Smooth muscle cell (in vitro differentiated cells): ENCODE data around the gene VWA8. TPM values are rescaled to one million over a fixed set of nuclear protein-coding genes. Genes with fewer than 3 reads are reported as not detected.
"Not testable (repeated sequence)": the region's sequence is repeated elsewhere in the genome, so short reads cannot be mapped to it uniquely, and the experiment has no call there.

Source experiments
- DNase-seq: peaks from one replicate; lab custom pipeline; 2025; ENCODE audit not compliant: unreplicated experiment; lab: John Stamatoyannopoulos, UW
- H2AFZ ChIP-seq: fragments of 200-600 bp; sonication (generic); 2 replicates; pipeline ENCODE4 v1.6.0; 2016; ENCODE audit warnings: antibody characterized with exemption, low read depth, mild to moderate bottlenecking
- H3F3A ChIP-seq: fragments of 200-600 bp; sonication (generic); 2 replicates; pipeline ENCODE4 v1.6.0; 2017; ENCODE audit warnings: antibody characterized with exemption, low read depth
- H3K27ac ChIP-seq: fragments of 200-600 bp; sonication (generic); 2 replicates; pipeline ENCODE4 v1.5.1; 2016; ENCODE audit warnings: low read depth, mild to moderate bottlenecking
- H3K27me3 ChIP-seq: fragments of 200-600 bp; sonication (generic); 2 replicates; pipeline ENCODE4 v1.6.1; 2016; ENCODE audit warnings: low read depth, mild to moderate bottlenecking
- H3K36me3 ChIP-seq: fragments of 200-600 bp; sonication (generic); 2 replicates; pipeline ENCODE4 v1.5.1; 2016; ENCODE audit warnings: low read depth
- H3K4me1 ChIP-seq: fragments of 200-600 bp; sonication (generic); 2 replicates; pipeline ENCODE4 v1.5.1; 2016; ENCODE audit warnings: low read depth
- H3K4me2 ChIP-seq: fragments of 200-600 bp; sonication (generic); 2 replicates; pipeline ENCODE4 v1.6.0; 2016; ENCODE audit warnings: mild to moderate bottlenecking
- H3K4me3 ChIP-seq: fragments of 200-600 bp; sonication (generic); 2 replicates; pipeline ENCODE4 v1.5.1; 2016; ENCODE audit warnings: mild to moderate bottlenecking
- H3K79me2 ChIP-seq: fragments of 200-600 bp; sonication (generic); 2 replicates; pipeline ENCODE4 v1.6.0; 2016; ENCODE audit warnings: low read depth, mild to moderate bottlenecking
- H3K9ac ChIP-seq: fragments of 200-600 bp; sonication (generic); 2 replicates; pipeline ENCODE4 v1.6.0; 2016; ENCODE audit warnings: low read depth
- H3K9me3 ChIP-seq: fragments of 200-600 bp; sonication (generic); replicated peaks from 2 replicates; pipeline ENCODE4 v1.5.1; 2016; ENCODE audit warnings: low read depth
- H4K20me1 ChIP-seq: fragments of 200-600 bp; sonication (generic); 2 replicates; pipeline ENCODE4 v1.6.0; 2016; ENCODE audit warnings: low read depth
- CTCF ChIP-seq: fragments of 200-600 bp; sonication (generic); IDR thresholded peaks from 2 replicates; pipeline ENCODE4 v1.5.1; 2017; ENCODE audit warnings: borderline replicate concordance, mild to moderate bottlenecking, antibody characterized with exemption; ENCODE audit not compliant: insufficient read depth, poor library complexity, severe bottlenecking
- WGBS: methylation state at CpG from one replicate; pipeline ENCODE4 v1.1.7; 2016; ENCODE audit warnings: low lambda C conversion rate; 5-methylcytosine and 5-hydroxymethylcytosine counted together
- polyA plus RNA-seq: library from polyadenylated mRNA; unstranded; fragments of >200 nt; fragmentation: Nextera tagmentation; extraction: Ambion mirVana; gene quantifications from 2 replicates; pipeline ENCODE4 v1.2.1, GENCODE V29; 2016
- total RNA-seq: library from RNA; depleted of rRNA; stranded (reverse); fragments of >200 nt; gene quantifications from 2 replicates; pipeline ENCODE4 v1.2.3, GENCODE V29; 2014

The VWA8 gene
- total and polyA plus RNA-seq, 2 experiments from 2014 or later = 2.6 to 14.4 TPM

GRCh38 chr13:41637586-41637985 is 323.3 kb downstream of the VWA8 start:
- Histone ChIP-seq H3K79me2 (no peaks in the 10 kb centered on the region), H3K4me3 (no peak overlapping the region), H3K4me2 (no peak overlapping the region), H3K27ac (no peak overlapping the region), H4K20me1 (no peaks in the 10 kb centered on the region), H3K4me1 (no peaks in the 10 kb centered on the region), H3K36me3 (no peaks in the 10 kb centered on the region), H3K9me3 (no peaks in the 10 kb centered on the region), H3K27me3 (no peaks in the 10 kb centered on the region), H3K9ac (no peak overlapping the region), H3F3A (peaks cover 5% of the 10 kb centered on the region), H2AFZ (no peak overlapping the region)
- no peak for DNase-seq
- TF ChIP-seq CTCF = no peak
- 97% methylated on average over 1 of the region's 1 CpG for WGBS

- not testable (repeated sequence) for H3K36me3 ChIP-seq, H4K20me1 ChIP-seq, H2AFZ ChIP-seq, H3K9me3 ChIP-seq, H3K27me3 ChIP-seq, H3F3A ChIP-seq, DNase-seq, H3K4me1 ChIP-seq, H3K4me3 ChIP-seq, H3K79me2 ChIP-seq, H3K4me2 ChIP-seq, H3K27ac ChIP-seq, H3K9ac ChIP-seq
- WGBS = 93% methylated on average over 5 of the region's 5 CpGs
These were observed 323.9 kb downstream of the VWA8 start for GRCh38 chr13:41637032-41637431.

- H4K20me1 ChIP-seq, H3K27me3 ChIP-seq, H3F3A ChIP-seq, H3K9ac ChIP-seq, H3K79me2 ChIP-seq, H3K27ac ChIP-seq, H3K36me3 ChIP-seq, H3K4me1 ChIP-seq, H3K4me2 ChIP-seq, H3K4me3 ChIP-seq, H3K9me3 ChIP-seq, DNase-seq, H2AFZ ChIP-seq: not testable (repeated sequence)
These were observed 324.3 kb downstream of the VWA8 start for GRCh38 chr13:41636590-41636989.

- Histone ChIP-seq H3K4me1 (no peaks in the 10 kb centered on the region), H3K36me3 (no peaks in the 10 kb centered on the region), H3K9ac (no peak overlapping the region), H3K9me3 (no peaks in the 10 kb centered on the region), H3K27ac (peak overlapping the region; percentile 10), H3K79me2 (no peaks in the 10 kb centered on the region), H3K4me3 (no peak overlapping the region), H4K20me1 (no peaks in the 10 kb centered on the region), H2AFZ (no peak overlapping the region), H3K4me2 (peak overlapping the region; percentile 46), H3K27me3 (no peaks in the 10 kb centered on the region), H3F3A (peaks cover 5% of the 10 kb centered on the region)
- DNase-seq = no peak
- TF ChIP-seq CTCF = no peak
- 34% methylated on average over 3 of the region's 3 CpGs for WGBS
These were observed 326.5 kb downstream of the VWA8 start for GRCh38 chr13:41634407-41634806.

- Histone ChIP-seq H3K27me3 (no peaks in the 10 kb centered on the region), H3K4me2 (peak overlapping the region; percentile 46), H3K4me1 (no peaks in the 10 kb centered on the region), H3K27ac (no peak overlapping the region), H3F3A (peaks cover 5% of the 10 kb centered on the region), H2AFZ (no peak overlapping the region), H3K79me2 (no peaks in the 10 kb centered on the region), H3K4me3 (no peak overlapping the region), H4K20me1 (no peaks in the 10 kb centered on the region), H3K9me3 (no peaks in the 10 kb centered on the region), H3K36me3 (no peaks in the 10 kb centered on the region), H3K9ac (no peak overlapping the region)
- no peak for DNase-seq
- TF ChIP-seq CTCF = no peak
- WGBS = 92% methylated on average over 4 of the region's 4 CpGs
These were observed 327.1 kb downstream of the VWA8 start for GRCh38 chr13:41633776-41634175.
